Endothelial cell of umbilical vein (primary cell): Measurements from ENCODE around the gene ZC2HC1B.
"Not testable (repeated sequence)": the region's sequence is repeated elsewhere in the genome, so short reads cannot be mapped to it uniquely, and the experiment has no call there.

ENCODE experiments used
- CTCF ChIP-seq, 2 donors: IDR thresholded peaks; 1 replicate in 1 of 2; 2 replicates in 1 of 2; pipeline ENCODE4 v1.5.1; 2011; ENCODE audit warnings: low read length in 2 of 2, mild to moderate bottlenecking in 2 of 2, moderate library complexity in 2 of 2, control low read depth in 1 of 2, inconsistent platforms in 1 of 2, low read depth in 1 of 2; ENCODE audit not compliant: insufficient read depth in 1 of 2; ENCODE audit errors: extremely low read depth in 1 of 2
- POLR2AphosphoS5 ChIP-seq: IDR thresholded peaks from 2 replicates; pipeline ENCODE4 v1.6.1; 2012; ENCODE audit warnings: low read depth, mild to moderate bottlenecking, control low read depth, low read length, moderate library complexity; ENCODE audit not compliant: insufficient read depth

- not testable (repeated sequence) for TF ChIP-seq CTCF (IDR thresholded peaks at IDR 0.05; ENCODE audit: extremely low read depth in 1 of 2, insufficient read depth in 1 of 2, low read depth in 1 of 2, low read length in 2 of 2); POLR2AphosphoS5
Measured at GRCh38 chr6:143868808-143869207, 4.5 kb downstream of the ZC2HC1B start.
